ENCODE results near the gene APPBP2.

DNA sequence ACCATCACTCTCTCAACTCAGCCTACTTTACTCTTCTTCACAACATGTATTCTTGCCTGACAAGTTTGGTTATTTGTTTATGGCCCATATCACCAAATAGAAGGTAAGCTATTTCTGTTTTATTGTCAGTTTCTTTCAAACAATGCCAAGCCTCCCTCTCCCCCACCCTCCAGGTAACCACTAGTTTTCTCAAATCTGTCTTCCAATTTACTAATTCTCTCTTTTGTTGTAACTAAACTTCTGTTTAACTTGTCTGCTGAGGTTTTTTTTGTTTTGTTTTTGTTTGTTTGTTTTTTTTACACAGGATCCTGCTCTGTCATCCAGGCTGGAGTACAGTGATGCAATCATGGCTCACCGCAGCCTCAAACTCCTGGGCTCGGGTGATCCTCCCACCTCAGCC is 68.9 kb downstream of the APPBP2 start:
- TF ChIP-seq, protein P1, sequence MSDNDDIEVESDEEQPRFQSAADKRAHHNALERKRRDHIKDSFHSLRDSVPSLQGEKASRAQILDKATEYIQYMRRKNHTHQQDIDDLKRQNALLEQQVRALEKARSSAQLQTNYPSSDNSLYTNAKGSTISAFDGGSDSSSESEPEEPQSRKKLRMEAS (IDR thresholded peaks at IDR 0.05; ENCODE audit: insufficient read depth, insufficient read length) = no peak
- TF ChIP-seq, protein P2, sequence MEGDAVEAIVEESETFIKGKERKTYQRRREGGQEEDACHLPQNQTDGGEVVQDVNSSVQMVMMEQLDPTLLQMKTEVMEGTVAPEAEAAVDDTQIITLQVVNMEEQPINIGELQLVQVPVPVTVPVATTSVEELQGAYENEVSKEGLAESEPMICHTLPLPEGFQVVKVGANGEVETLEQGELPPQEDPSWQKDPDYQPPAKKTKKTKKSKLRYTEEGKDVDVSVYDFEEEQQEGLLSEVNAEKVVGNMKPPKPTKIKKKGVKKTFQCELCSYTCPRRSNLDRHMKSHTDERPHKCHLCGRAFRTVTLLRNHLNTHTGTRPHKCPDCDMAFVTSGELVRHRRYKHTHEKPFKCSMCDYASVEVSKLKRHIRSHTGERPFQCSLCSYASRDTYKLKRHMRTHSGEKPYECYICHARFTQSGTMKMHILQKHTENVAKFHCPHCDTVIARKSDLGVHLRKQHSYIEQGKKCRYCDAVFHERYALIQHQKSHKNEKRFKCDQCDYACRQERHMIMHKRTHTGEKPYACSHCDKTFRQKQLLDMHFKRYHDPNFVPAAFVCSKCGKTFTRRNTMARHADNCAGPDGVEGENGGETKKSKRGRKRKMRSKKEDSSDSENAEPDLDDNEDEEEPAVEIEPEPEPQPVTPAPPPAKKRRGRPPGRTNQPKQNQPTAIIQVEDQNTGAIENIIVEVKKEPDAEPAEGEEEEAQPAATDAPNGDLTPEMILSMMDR (IDR thresholded peaks at IDR 0.05; ENCODE audit: extremely low read depth in 1 of 2, insufficient read depth in 1 of 2, low read depth in 1 of 2, low read length in 2 of 2) = no peak
- TF ChIP-seq POLR2AphosphoS5 (IDR thresholded peaks at IDR 0.05; ENCODE audit: insufficient read depth, low read depth, low read length) (no peak), EZH2 (IDR thresholded peaks at IDR 0.05; ENCODE audit: borderline replicate concordance, low read depth, low read length, severe bottlenecking) (no peak)
